ENCODE measurements around the gene SPTB.

SPTB gene

GRCh38 chr14:64844272-64844671 is 35.4 kb downstream of the SPTB start:
- Histone ChIP-seq H3K4me1 (ENCODE audit: control insufficient read depth, insufficient read depth, low read length) (no peaks in the 10 kb centered on the region), H3K36me3 (ENCODE audit: control insufficient read depth, insufficient read depth, low read length) (no peaks in the 10 kb centered on the region), H3K27me3 (ENCODE audit: control insufficient read depth, insufficient read depth, low read length) (peaks cover 42% of the 10 kb centered on the region), H3K9me3 (ENCODE audit: control insufficient read depth, low read length) (no peaks in the 10 kb centered on the region), H3K9ac (ENCODE audit: low read length) (no peak overlapping the region), H3K4me3 (ENCODE audit: low read length) (no peak overlapping the region)

- no peaks in the 10 kb centered on the region for H3K36me3 ChIP-seq (ENCODE audit: control insufficient read depth, insufficient read depth, low read length)
- no peaks in the 10 kb centered on the region for H3K4me1 ChIP-seq (ENCODE audit: control insufficient read depth, insufficient read depth, low read length)
- peaks cover 42% of the 10 kb centered on the region for H3K27me3 ChIP-seq (ENCODE audit: control insufficient read depth, insufficient read depth, low read length)
- no peak overlapping the region for H3K9ac ChIP-seq (ENCODE audit: low read length)
- H3K9me3 ChIP-seq (ENCODE audit: control insufficient read depth, low read length): no peaks in the 10 kb centered on the region
- H3K4me3 ChIP-seq (ENCODE audit: low read length): no peak overlapping the region
These were observed 36.2 kb downstream of the SPTB start for GRCh38 chr14:64843548-64843947.

GRCh38 chr14:64841772-64842750 is 37.6 kb downstream of the SPTB start:
- Histone ChIP-seq H3K36me3 (ENCODE audit: control insufficient read depth, insufficient read depth, low read length) (no peaks in the 10 kb centered on the region), H3K27me3 (ENCODE audit: control insufficient read depth, insufficient read depth, low read length) (peaks cover 39% of the 10 kb centered on the region), H3K4me1 (ENCODE audit: control insufficient read depth, insufficient read depth, low read length) (no peaks in the 10 kb centered on the region), H3K9me3 (ENCODE audit: control insufficient read depth, low read length) (no peaks in the 10 kb centered on the region), H3K4me3 (ENCODE audit: low read length) (no peak overlapping the region), H3K9ac (ENCODE audit: low read length) (no peak overlapping the region)

- Histone ChIP-seq H3K9me3 (ENCODE audit: control insufficient read depth, low read length) (no peaks in the 10 kb centered on the region), H3K36me3 (ENCODE audit: control insufficient read depth, insufficient read depth, low read length) (no peaks in the 10 kb centered on the region), H3K4me1 (ENCODE audit: control insufficient read depth, insufficient read depth, low read length) (no peaks in the 10 kb centered on the region), H3K9ac (ENCODE audit: low read length) (no peak overlapping the region), H3K27me3 (ENCODE audit: control insufficient read depth, insufficient read depth, low read length) (peaks cover 35% of the 10 kb centered on the region), H3K4me3 (ENCODE audit: low read length) (no peak overlapping the region)
These were observed 38.5 kb downstream of the SPTB start for GRCh38 chr14:64841121-64841651.

- H3K36me3 ChIP-seq (ENCODE audit: control insufficient read depth, insufficient read depth, low read length): no peaks in the 10 kb centered on the region
- H3K9ac ChIP-seq (ENCODE audit: low read length): no peak overlapping the region
- no peaks in the 10 kb centered on the region for H3K9me3 ChIP-seq (ENCODE audit: control insufficient read depth, low read length)
- H3K4me3 ChIP-seq (ENCODE audit: low read length): no peak overlapping the region
- no peaks in the 10 kb centered on the region for H3K4me1 ChIP-seq (ENCODE audit: control insufficient read depth, insufficient read depth, low read length)
- H3K27me3 ChIP-seq (ENCODE audit: control insufficient read depth, insufficient read depth, low read length): peaks cover 11% of the 10 kb centered on the region
These were observed 41.1 kb downstream of the SPTB start for GRCh38 chr14:64838656-64839055.

- Histone ChIP-seq H3K36me3 (ENCODE audit: control insufficient read depth, insufficient read depth, low read length) (no peaks in the 10 kb centered on the region), H3K4me1 (ENCODE audit: control insufficient read depth, insufficient read depth, low read length) (no peaks in the 10 kb centered on the region), H3K27me3 (ENCODE audit: control insufficient read depth, insufficient read depth, low read length) (peaks cover 3% of the 10 kb centered on the region), H3K9ac (ENCODE audit: low read length) (no peak overlapping the region), H3K9me3 (ENCODE audit: control insufficient read depth, low read length) (no peaks in the 10 kb centered on the region), H3K4me3 (ENCODE audit: low read length) (no peak overlapping the region)
These were observed 44.3 kb downstream of the SPTB start for GRCh38 chr14:64835431-64835830.

GRCh38 chr14:64834965-64835364 is 44.7 kb downstream of the SPTB start:
- H3K36me3 ChIP-seq (ENCODE audit: control insufficient read depth, insufficient read depth, low read length): no peaks in the 10 kb centered on the region
- H3K9me3 ChIP-seq (ENCODE audit: control insufficient read depth, low read length): no peaks in the 10 kb centered on the region
- H3K4me1 ChIP-seq (ENCODE audit: control insufficient read depth, insufficient read depth, low read length): no peaks in the 10 kb centered on the region
- H3K4me3 ChIP-seq (ENCODE audit: low read length): no peak overlapping the region
- peaks cover 3% of the 10 kb centered on the region for H3K27me3 ChIP-seq (ENCODE audit: control insufficient read depth, insufficient read depth, low read length)
- H3K9ac ChIP-seq (ENCODE audit: low read length): no peak overlapping the region

GRCh38 chr14:64831419-64831818 is 48.3 kb downstream of the SPTB start:
- H3K9ac ChIP-seq (ENCODE audit: low read length): no peak overlapping the region
- H3K36me3 ChIP-seq (ENCODE audit: control insufficient read depth, insufficient read depth, low read length): no peaks in the 10 kb centered on the region
- peaks cover 3% of the 10 kb centered on the region for H3K27me3 ChIP-seq (ENCODE audit: control insufficient read depth, insufficient read depth, low read length)
- no peak overlapping the region for H3K4me3 ChIP-seq (ENCODE audit: low read length)
- H3K9me3 ChIP-seq (ENCODE audit: control insufficient read depth, low read length): no peaks in the 10 kb centered on the region
- no peaks in the 10 kb centered on the region for H3K4me1 ChIP-seq (ENCODE audit: control insufficient read depth, insufficient read depth, low read length)

- no peaks in the 10 kb centered on the region for H3K4me1 ChIP-seq (ENCODE audit: control insufficient read depth, insufficient read depth, low read length)
- H3K4me3 ChIP-seq (ENCODE audit: low read length): no peak overlapping the region
- H3K9ac ChIP-seq (ENCODE audit: low read length): no peak overlapping the region
- no peaks in the 10 kb centered on the region for H3K36me3 ChIP-seq (ENCODE audit: control insufficient read depth, insufficient read depth, low read length)
- H3K27me3 ChIP-seq (ENCODE audit: control insufficient read depth, insufficient read depth, low read length): peaks cover 3% of the 10 kb centered on the region
- H3K9me3 ChIP-seq (ENCODE audit: control insufficient read depth, low read length): no peaks in the 10 kb centered on the region
These were observed 48.7 kb downstream of the SPTB start for GRCh38 chr14:64830961-64831360.

- Histone ChIP-seq H3K27me3 (ENCODE audit: control insufficient read depth, insufficient read depth, low read length) (peaks cover 7% of the 10 kb centered on the region), H3K9ac (ENCODE audit: low read length) (no peak overlapping the region), H3K4me3 (ENCODE audit: low read length) (no peak overlapping the region), H3K4me1 (ENCODE audit: control insufficient read depth, insufficient read depth, low read length) (peaks cover 4% of the 10 kb centered on the region), H3K9me3 (ENCODE audit: control insufficient read depth, low read length) (no peaks in the 10 kb centered on the region), H3K36me3 (ENCODE audit: control insufficient read depth, insufficient read depth, low read length) (no peaks in the 10 kb centered on the region)
These were observed 51.6 kb downstream of the SPTB start for GRCh38 chr14:64828071-64828470.

- Histone ChIP-seq H3K36me3 (ENCODE audit: control insufficient read depth, insufficient read depth, low read length) (no peaks in the 10 kb centered on the region), H3K4me1 (ENCODE audit: control insufficient read depth, insufficient read depth, low read length) (peaks cover 5% of the 10 kb centered on the region), H3K9ac (ENCODE audit: low read length) (no peak overlapping the region), H3K4me3 (ENCODE audit: low read length) (no peak overlapping the region), H3K9me3 (ENCODE audit: control insufficient read depth, low read length) (no peaks in the 10 kb centered on the region), H3K27me3 (ENCODE audit: control insufficient read depth, insufficient read depth, low read length) (peaks cover 5% of the 10 kb centered on the region)
These were observed 52.9 kb downstream of the SPTB start for GRCh38 chr14:64826845-64827244.

- H3K27me3 ChIP-seq (ENCODE audit: control insufficient read depth, insufficient read depth, low read length): peaks cover 9% of the 10 kb centered on the region
- no peak overlapping the region for H3K9ac ChIP-seq (ENCODE audit: low read length)
- H3K4me1 ChIP-seq (ENCODE audit: control insufficient read depth, insufficient read depth, low read length): peaks cover 5% of the 10 kb centered on the region
- no peak overlapping the region for H3K4me3 ChIP-seq (ENCODE audit: low read length)
- H3K9me3 ChIP-seq (ENCODE audit: control insufficient read depth, low read length): no peaks in the 10 kb centered on the region
- no peaks in the 10 kb centered on the region for H3K36me3 ChIP-seq (ENCODE audit: control insufficient read depth, insufficient read depth, low read length)
These were observed 53.4 kb downstream of the SPTB start for GRCh38 chr14:64826333-64826732.
